Measurements from ENCODE around the gene TXNRD2. TPM values are rescaled to one million over a fixed set of nuclear protein-coding genes. Genes with fewer than 3 reads are reported as not detected.

Gene TXNRD2
- total RNA-seq, 1 donor from 2014 or later = 22.9 TPM

DNA sequence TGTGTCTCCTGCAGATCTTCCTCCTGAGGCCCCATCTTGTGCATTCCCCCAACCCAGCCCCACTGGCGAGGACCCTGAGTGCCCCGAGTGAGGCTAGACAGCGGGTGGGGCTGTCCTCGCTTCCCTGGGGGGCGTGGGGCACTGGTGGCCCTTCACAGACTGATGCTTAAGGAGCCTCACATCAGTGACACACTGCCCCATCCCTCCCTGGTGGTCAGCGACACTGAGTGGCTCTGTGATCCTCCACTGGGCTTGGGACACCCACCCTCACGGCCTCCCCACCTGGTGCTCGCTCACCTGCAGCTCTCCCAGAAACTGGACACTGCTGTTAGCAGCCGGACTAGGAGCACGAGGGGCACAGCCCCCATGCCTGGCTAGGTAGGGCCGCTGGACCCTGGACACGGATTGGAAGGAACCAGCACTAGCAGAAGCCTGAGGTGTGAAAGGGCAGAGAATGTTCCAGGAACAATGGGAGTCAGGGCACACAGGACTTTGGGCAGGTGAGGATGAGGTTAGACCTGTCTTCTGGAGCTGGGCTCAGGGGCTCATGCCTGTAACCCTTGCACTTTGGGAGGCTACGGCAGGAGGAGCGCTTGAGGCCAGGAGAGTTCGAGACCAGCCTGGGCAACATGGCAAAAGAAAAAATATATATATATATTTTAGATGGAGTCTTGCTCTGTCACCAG, 23.2 kb upstream of the TXNRD2 start:
- Mint-ChIP-seq H3K9me3 (no peaks in the 10 kb centered on the region), H3K4me1 (peaks cover 22% of the 10 kb centered on the region), H3K27me3 (ENCODE audit: low read depth) (no peaks in the 10 kb centered on the region), H3K36me3 (peaks cover 9% of the 10 kb centered on the region), H3K4me3 (no peak overlapping the region), H3K27ac (no peak overlapping the region)
- TF ChIP-seq CTCF (IDR thresholded peaks at IDR 0.05; ENCODE audit: unreplicated experiment) = no peak
- no peak for DNase-seq (ENCODE audit: low spot score in 2 of 2, unreplicated experiment in 2 of 2)

DNA sequence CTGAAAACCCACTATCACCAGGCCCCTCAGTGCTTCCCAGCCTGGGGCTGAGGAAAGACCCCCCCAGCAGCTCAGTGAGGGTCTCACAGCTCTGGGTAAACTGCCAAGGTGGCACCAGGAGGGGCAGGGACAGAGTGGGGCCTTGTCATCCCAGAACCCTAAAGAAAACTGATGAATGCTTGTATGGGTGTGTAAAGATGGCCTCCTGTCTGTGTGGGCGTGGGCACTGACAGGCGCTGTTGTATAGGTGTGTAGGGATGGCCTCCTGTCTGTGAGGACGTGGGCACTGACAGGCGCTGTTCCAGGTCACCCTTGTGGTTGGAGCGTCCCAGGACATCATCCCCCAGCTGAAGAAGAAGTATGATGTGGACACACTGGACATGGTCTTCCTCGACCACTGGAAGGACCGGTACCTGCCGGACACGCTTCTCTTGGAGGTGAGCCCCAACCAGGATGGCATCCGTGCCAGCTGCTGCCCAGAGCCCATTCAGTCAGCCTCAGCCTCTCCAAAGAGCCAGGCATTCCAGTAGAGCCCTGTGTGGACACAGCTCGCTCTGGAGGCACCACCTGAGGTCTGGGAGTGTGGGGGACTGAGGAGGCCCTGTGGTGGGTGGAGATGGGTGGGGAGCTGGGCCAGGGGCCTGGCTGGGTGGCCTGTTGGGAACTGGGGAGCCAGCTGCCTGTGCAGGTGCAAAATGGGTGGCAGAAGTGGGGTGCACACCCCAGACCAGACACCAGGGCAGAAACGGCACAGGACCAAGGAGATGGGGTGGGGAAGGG, 22.4 kb upstream of the TXNRD2 start:
- no peak for TF ChIP-seq CTCF (IDR thresholded peaks at IDR 0.05; ENCODE audit: unreplicated experiment)
- Mint-ChIP-seq H3K27ac (no peak overlapping the region), H3K4me3 (no peak overlapping the region)

DNA sequence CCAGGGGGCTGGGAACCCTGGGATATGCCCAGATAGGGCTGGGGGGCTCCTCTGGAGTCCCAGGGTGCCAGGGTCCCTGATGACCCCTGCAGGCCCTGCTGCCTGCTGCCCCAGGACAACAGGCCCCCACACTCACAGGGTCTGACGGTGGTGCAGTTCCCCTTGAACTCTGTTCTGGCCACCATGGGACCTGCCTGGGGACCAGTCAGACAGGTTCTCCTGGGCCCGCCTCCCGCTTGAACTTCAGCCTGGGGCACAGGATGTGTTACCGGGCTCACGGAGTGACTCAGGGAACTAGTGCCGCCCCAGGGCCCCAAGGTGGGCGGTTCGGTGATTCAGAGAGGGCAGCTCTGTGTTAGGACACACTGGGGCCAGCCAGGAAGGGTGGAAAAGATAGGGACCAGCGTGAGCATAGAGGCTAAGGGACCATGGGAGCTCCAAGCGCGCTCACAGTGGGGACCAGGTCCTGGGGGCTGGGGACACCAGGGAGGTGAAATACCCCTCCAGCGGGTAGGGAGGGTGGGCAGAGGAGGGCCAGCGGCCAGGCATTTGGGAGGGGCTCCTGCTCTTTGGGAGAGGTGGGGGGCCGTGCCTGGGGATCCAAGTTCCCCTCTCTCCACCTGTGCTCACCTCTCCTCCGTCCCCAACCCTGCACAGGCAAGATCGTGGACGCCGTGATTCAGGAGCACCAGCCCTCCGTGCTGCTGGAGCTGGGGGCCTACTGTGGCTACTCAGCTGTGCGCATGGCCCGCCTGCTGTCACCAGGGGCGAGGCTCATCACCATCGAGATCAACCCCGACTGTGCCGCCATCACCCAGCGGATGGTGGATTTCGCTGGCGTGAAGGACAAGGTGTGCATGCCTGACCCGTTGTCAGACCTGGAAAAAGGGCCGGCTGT, 21.5 kb upstream of the TXNRD2 start:
- Mint-ChIP-seq H3K36me3 (peaks cover 9% of the 10 kb centered on the region), H3K9me3 (no peaks in the 10 kb centered on the region), H3K27ac (peak overlapping the region; percentile 91), H3K27me3 (ENCODE audit: low read depth) (no peaks in the 10 kb centered on the region), H3K4me3 (peak overlapping the region; percentile 65), H3K4me1 (peaks cover 33% of the 10 kb centered on the region)
- TF ChIP-seq CTCF (IDR thresholded peaks at IDR 0.05; ENCODE audit: unreplicated experiment) = no peak
- peak in 1 of 2 experiments; percentile 66 for DNase-seq (ENCODE audit: low spot score in 2 of 2, unreplicated experiment in 2 of 2)

More for the DNA sequence above, 22.4 kb upstream of the TXNRD2 start:
- Mint-ChIP-seq H3K9me3 (no peaks in the 10 kb centered on the region), H3K4me1 (peaks cover 28% of the 10 kb centered on the region), H3K27me3 (ENCODE audit: low read depth) (no peaks in the 10 kb centered on the region), H3K36me3 (peaks cover 9% of the 10 kb centered on the region)
- no peak for DNase-seq (ENCODE audit: low spot score in 2 of 2, unreplicated experiment in 2 of 2)

- no peaks in the 10 kb centered on the region for H3K9me3 Mint-ChIP-seq
- peaks cover 33% of the 10 kb centered on the region for H3K4me1 Mint-ChIP-seq
- peaks cover 9% of the 10 kb centered on the region for H3K36me3 Mint-ChIP-seq
- peak; percentile 59 for TF ChIP-seq CTCF (IDR thresholded peaks at IDR 0.05; ENCODE audit: unreplicated experiment)
- H3K4me3 Mint-ChIP-seq = peak overlapping the region; percentile 65
- peak overlapping the region; percentile 67 for H3K27ac Mint-ChIP-seq
- peak in 1 of 2 experiments; percentile 55 for DNase-seq (ENCODE audit: low spot score in 2 of 2, unreplicated experiment in 2 of 2)
- H3K27me3 Mint-ChIP-seq (ENCODE audit: low read depth) = no peaks in the 10 kb centered on the region
These were observed 20.8 kb upstream of the TXNRD2 start for GRCh38 chr22:19962246-19962908.

DNA sequence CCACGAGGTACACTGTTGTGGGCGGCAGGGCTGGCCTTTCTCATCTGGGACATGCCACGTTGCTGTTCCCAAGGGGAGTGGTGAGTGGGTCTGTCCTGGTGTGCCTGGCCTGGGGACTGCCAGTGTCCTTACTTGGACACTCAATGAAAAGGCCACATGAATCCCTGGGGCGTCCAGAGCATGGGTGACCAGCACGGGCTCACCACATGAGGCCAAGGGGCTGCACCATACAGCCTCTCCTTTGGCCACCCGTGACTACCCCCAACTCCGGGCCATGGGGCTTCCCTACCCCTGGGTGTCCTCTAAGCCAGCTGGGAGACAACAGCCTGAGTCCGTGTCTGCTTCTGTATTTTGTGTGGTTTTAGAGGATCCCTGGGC, 20.2 kb upstream of the TXNRD2 start:
- Mint-ChIP-seq H3K36me3 (peaks cover 4% of the 10 kb centered on the region), H3K9me3 (no peaks in the 10 kb centered on the region), H3K27me3 (ENCODE audit: low read depth) (no peaks in the 10 kb centered on the region), H3K4me1 (peaks cover 33% of the 10 kb centered on the region), H3K27ac (no peak overlapping the region), H3K4me3 (no peak overlapping the region)
- no peak for DNase-seq (ENCODE audit: low spot score in 2 of 2, unreplicated experiment in 2 of 2)
- no peak for TF ChIP-seq CTCF (IDR thresholded peaks at IDR 0.05; ENCODE audit: unreplicated experiment)
